ENCODE measurements around the gene CADM2. TPM values are rescaled to one million over a fixed set of nuclear protein-coding genes. Genes with fewer than 3 reads are reported as not detected.

The CADM2 gene
- total RNA-seq, 1 experiment from 2014 or later = 0.64 TPM

GRCh38 chr3:84963137-84963536 is 4.3 kb downstream of the CADM2 start:
- H3K4me1 ChIP-seq (ENCODE audit: control insufficient read depth, insufficient read depth, low read length) = no peaks in the 10 kb centered on the region
- H3K27me3 ChIP-seq (ENCODE audit: control insufficient read depth, insufficient read depth, low read length) = no peaks in the 10 kb centered on the region
- intact Hi-C loops (cut with micrococcal nuclease; ENCODE audit: unreplicated experiment) = no loop called here
- no peak for ATAC-seq
- in situ Hi-C loops (cut with HindIII; ENCODE audit: low pct_unique_long_range_greater_than_20kb, low sequenced_read_pairs) = no loop called here
- no peaks in the 10 kb centered on the region for H3K9me3 ChIP-seq (ENCODE audit: control insufficient read depth, insufficient read depth, low read depth, low read length)
- POLR2A ChIA-PET = no interaction called here
- no peak overlapping the region for H3K4me3 ChIP-seq (ENCODE audit: low read depth in 2 of 2, low read length in 2 of 2)
- H3K36me3 ChIP-seq (ENCODE audit: control insufficient read depth, insufficient read depth, low read length) = no peaks in the 10 kb centered on the region
- no TSS peak for BruUV-seq (replicated peaks)
- TF ChIP-seq POLR2AphosphoS5 (IDR thresholded peaks at IDR 0.05; ENCODE audit: low read depth, low read length) = no peak
- CTCF ChIA-PET = no interaction called here
- no peak overlapping the region for H3K27ac ChIP-seq (ENCODE audit: low read length)
- no peak for DNase-seq (ENCODE audit: low read depth, low spot score)

- ChIA-PET POLR2A (no interaction called here), CTCF (no interaction called here)
- in situ Hi-C loops (cut with HindIII; ENCODE audit: low pct_unique_long_range_greater_than_20kb, low sequenced_read_pairs) = no loop called here
- Histone ChIP-seq H3K36me3 (ENCODE audit: control insufficient read depth, insufficient read depth, low read length) (no peaks in the 10 kb centered on the region), H3K4me3 (ENCODE audit: low read depth in 2 of 2, low read length in 2 of 2) (no peak overlapping the region), H3K27ac (ENCODE audit: low read length) (no peak overlapping the region), H3K27me3 (ENCODE audit: control insufficient read depth, insufficient read depth, low read length) (no peaks in the 10 kb centered on the region), H3K9me3 (ENCODE audit: control insufficient read depth, insufficient read depth, low read depth, low read length) (no peaks in the 10 kb centered on the region), H3K4me1 (ENCODE audit: control insufficient read depth, insufficient read depth, low read length) (no peaks in the 10 kb centered on the region)
- ATAC-seq (0 out of 2 replicates have a peak, but pooled peaks have one; percentile 65), DNase-seq (ENCODE audit: low read depth, low spot score) (no peak)
- intact Hi-C loops (cut with micrococcal nuclease; ENCODE audit: unreplicated experiment) = no loop called here
- no TSS peak for BruUV-seq (replicated peaks)
- TF ChIP-seq POLR2AphosphoS5 (IDR thresholded peaks at IDR 0.05; ENCODE audit: low read depth, low read length) (no peak), CTCF (IDR thresholded peaks at IDR 0.05) (peak; percentile 34)
Measured at GRCh38 chr3:84965141-84965540, 6.4 kb downstream of the CADM2 start.

GRCh38 chr3:84967767-84968581 is 9.2 kb downstream of the CADM2 start:
- in situ Hi-C loops (cut with HindIII; ENCODE audit: low pct_unique_long_range_greater_than_20kb, low sequenced_read_pairs) (no loop called here), intact Hi-C loops (cut with micrococcal nuclease; ENCODE audit: unreplicated experiment) (no loop called here)
- DNase-seq (ENCODE audit: low read depth, low spot score) (no peak), ATAC-seq (no peak)
- CTCF ChIA-PET = no interaction called here
- no TSS peak for BruUV-seq (replicated peaks)
- Histone ChIP-seq H3K4me1 (ENCODE audit: control insufficient read depth, insufficient read depth, low read length) (no peaks in the 10 kb centered on the region), H3K27ac (ENCODE audit: low read length) (no peak overlapping the region), H3K9me3 (ENCODE audit: control insufficient read depth, insufficient read depth, low read depth, low read length) (no peaks in the 10 kb centered on the region), H3K27me3 (ENCODE audit: control insufficient read depth, insufficient read depth, low read length) (no peaks in the 10 kb centered on the region), H3K36me3 (ENCODE audit: control insufficient read depth, insufficient read depth, low read length) (no peaks in the 10 kb centered on the region), H3K4me3 (ENCODE audit: low read depth in 2 of 2, low read length in 2 of 2) (no peak overlapping the region)
- POLR2A ChIA-PET = no interaction called here
- TF ChIP-seq TCF7L2 (IDR thresholded peaks at IDR 0.05; ENCODE audit: low read depth, low read length) = no peak
- TF ChIP-seq SIN3A (IDR thresholded peaks at IDR 0.05; ENCODE audit: borderline replicate concordance, insufficient read depth, low read depth, low read length) = no peak
- no peak for TF ChIP-seq REST (IDR thresholded peaks at IDR 0.05; ENCODE audit: insufficient read depth in 1 of 2, low read depth in 2 of 2, low read length in 1 of 2)
- no peak for TF ChIP-seq CTCF (IDR thresholded peaks at IDR 0.05)
- no peak for TF ChIP-seq POLR2AphosphoS5 (IDR thresholded peaks at IDR 0.05; ENCODE audit: low read depth, low read length)
